Measurements from ENCODE around the gene POGK.
"Not testable (repeated sequence)": the region's sequence is repeated elsewhere in the genome, so short reads cannot be mapped to it uniquely, and the experiment has no call there.

The POGK gene

DNA sequence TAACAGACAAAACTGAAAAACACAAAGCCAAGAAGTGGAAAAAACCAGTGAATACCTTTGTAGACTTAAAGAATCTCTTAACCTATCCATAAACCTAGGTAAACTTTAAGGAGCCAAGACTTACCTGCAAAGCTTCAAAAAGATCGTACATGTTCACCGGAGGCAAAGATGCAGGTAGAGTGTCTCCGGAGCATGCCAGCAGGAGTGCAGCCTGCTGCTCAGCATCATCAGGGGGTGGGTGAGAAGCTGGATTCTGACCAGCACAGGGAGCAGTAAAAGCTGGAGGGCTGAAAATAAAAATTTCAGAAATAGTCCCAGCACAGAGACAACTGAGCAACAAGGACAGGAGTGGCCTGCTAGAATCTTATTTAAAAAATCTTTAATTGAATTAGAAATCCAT, 18.7 kb downstream of the POGK start:
- DNase-seq: no peak

- DNase-seq: no peak
Observed at GRCh38 chr1:166858726-166859419, 19.6 kb downstream of the POGK start.

GRCh38 chr1:166859597-166859996, 20.3 kb downstream of the POGK start:
- DNase-seq: no peak

- DNase-seq: peak; percentile 17
Observed at GRCh38 chr1:166865926-166866325, 26.7 kb downstream of the POGK start.

DNA sequence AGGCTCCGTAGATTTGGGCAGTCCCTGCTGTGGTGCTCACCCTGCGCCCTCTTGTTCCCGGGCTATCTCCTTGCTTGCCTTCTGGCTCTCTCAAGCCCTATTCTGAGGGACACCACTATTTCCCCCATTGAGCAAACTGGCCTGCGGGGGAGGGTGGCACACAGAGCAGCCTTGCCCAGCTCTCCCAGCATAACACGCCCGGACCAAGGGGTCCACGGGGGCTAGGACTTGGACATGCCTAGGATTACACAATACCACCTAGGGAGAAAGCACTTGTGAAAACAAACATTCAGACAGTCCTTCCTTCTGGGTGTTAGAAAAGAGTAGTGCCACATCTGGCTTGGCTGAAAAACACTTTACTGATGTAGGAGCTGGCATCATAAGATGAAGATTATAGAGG, 29.4 kb downstream of the POGK start:
- no peak for DNase-seq

- DNase-seq: no peak
Observed at GRCh38 chr1:166869318-166870099, 30.2 kb downstream of the POGK start.

- no peak for DNase-seq
Observed at GRCh38 chr1:166870584-166870983, 31.3 kb downstream of the POGK start.

DNA sequence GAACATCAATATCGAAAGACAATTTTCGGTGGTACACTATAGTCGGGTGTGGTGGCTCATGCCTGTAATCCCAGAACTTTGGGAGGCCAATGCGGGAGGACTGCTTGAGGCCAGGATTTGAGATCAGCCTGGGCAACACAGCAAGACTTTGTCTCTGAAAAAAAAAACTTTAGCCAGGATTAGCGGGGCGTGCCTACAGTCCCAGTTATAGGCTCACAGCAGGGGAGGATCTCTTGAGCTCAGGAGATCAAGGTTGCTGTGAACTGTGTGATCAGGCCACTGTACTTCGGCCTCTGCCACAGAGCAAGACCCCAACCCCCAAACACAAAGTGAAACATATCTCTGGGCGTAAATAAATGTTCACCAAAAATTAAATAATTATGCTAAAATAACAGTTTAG, 35.2 kb downstream of the POGK start:
- DNase-seq: no peak

GRCh38 chr1:166875302-166875733, 36.0 kb downstream of the POGK start:
- no peak for DNase-seq

DNA sequence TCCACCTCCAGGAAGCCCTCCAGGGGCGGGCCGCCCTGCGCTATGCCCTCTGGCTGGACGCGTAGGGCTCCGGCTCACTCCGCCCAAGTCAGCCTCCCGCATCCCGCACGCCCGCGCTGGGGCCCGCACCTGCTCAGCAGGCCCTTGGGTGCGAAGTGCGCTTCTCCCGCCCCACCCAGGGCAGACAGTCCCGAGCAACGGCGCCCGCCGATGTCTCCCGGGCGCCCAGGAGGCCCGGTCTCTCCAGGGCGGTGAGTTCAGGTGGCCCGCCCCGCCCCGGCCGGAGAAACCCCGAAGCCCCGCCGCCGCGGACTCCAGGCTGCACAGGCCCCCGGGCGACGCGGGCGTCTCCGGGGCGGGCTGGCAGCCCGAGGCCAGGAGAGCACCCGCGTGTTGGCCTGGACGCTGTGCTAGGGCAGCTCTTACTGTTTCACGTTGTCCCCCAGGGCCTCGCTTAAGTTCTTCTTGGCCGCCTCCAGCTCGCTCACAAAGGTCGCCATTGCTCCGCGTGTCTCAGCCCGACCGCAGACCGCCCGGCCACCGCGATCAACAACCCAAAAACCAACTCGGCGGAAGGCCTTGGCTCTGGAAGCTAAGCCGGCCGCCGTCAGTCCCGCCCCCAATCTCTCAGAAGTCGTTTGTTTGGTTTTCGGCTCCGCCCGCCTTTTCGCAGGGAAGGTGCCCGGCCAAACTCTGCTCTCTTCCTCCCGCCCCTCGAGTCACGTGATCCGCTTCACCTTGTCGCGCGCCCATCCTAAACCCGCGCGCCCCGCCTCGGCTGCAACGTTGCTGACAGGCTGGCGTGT, 36.7 kb downstream of the POGK start, which contains the start of gene TADA1:
Gene TADA1 (minus strand): TSS at position 531 of the 806 bp plus-strand sequence. CDS start 31 bp downstream, at position 500.
- DNase-seq: peak; percentile 98

DNA sequence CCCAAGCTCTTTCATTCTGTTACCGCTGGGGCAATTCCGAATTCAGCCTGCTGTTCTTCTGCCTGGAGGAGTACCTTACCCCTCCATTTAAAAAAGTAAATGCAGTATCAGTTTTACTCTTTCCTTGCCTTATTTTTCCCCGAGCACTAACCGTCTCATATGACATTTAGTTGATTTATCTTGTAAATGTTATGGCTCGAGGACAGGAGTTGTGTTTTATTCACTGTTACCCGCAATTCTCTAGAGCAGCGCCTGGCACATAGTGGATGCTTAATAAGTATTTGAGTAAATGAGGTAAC, 37.2 kb downstream of the POGK start:
- no peak for DNase-seq

DNA sequence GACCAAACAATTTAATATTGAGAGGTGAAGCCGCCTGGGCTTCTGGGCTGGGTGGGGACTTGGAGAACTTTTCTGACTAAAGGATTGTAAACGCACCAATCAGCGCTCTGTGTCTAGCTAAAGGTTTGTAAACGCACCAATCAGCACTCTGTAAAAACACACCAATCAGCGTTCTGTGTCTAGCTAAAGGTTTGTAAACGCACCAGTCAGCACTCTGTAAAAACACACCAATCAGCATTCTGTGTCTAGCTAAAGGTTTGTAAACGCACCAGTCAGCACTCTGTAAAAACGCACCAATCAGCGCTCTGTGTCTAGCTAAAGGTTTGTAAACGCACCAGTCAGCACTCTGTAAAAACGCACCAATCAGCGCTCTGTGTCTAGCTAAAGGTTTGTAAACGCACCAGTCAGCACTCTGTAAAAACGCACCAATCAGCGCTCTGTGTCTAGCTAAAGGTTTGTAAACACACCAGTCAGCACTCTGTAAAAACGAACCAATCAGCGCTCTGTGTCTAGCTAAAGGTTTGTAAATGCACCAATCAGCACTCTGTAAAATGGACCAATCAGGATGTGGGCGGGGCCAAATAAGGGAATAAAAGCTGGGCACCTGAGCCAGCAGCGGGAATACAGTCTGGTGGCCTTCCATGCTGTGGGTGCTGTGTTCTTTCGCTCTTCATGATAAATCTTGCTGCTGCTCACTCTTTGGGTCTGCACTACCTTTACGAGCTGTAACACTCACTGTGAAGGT, 39.1 kb downstream of the POGK start:
- DNase-seq: not testable (repeated sequence)

DNA sequence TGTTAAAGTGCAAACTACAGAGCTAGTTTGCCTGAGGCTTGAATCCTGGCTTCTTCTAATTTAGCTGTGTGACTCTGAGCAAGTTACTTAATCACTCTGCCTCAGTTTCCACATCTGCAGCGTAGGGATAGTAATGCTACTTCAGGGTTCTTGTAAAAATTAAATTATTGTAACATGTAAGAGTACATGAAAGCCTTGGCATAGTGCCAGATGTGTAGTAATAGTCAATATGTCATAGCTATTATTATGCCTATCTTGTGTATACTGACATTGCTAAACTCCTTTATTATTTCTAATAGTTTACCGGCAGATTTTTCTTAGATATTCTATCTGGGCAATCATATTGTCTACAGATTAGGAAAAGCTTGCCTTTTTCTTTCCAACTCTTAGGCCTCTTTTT, 43.6 kb downstream of the POGK start:
- no peak for DNase-seq

DNA sequence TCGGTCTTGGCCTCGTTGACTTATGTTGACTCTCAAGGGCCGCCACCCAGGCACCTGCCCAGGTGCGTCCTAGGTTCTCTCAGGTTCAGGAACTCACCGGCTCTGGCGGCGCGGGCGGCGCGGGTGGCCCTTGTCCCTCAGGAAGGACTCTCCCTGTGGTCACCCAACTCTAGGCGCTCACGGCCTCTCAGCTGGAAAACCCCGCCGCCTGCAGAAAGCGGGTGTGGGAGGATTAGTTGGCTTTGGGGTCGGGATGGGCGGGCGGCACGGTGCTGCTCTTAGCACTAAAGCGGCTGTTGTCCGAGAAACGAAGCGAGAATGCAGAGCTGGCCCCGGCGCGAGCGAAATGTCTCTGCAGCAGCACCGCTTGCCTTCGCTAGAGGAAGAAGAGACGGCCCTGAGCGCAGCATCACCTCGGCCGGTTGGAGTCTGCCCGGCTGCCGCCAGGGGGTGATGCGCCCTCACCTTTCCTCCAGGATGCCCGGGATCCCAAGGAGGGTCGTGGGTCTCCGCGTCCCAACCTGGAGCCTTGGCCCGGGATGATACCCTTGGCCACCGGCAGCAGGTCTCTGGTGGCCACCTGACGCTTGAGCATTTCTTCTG, 44.9 kb downstream of the POGK start:
- no peak for DNase-seq

GRCh38 chr1:166884971-166885370, 45.7 kb downstream of the POGK start:
- no peak for DNase-seq

DNA sequence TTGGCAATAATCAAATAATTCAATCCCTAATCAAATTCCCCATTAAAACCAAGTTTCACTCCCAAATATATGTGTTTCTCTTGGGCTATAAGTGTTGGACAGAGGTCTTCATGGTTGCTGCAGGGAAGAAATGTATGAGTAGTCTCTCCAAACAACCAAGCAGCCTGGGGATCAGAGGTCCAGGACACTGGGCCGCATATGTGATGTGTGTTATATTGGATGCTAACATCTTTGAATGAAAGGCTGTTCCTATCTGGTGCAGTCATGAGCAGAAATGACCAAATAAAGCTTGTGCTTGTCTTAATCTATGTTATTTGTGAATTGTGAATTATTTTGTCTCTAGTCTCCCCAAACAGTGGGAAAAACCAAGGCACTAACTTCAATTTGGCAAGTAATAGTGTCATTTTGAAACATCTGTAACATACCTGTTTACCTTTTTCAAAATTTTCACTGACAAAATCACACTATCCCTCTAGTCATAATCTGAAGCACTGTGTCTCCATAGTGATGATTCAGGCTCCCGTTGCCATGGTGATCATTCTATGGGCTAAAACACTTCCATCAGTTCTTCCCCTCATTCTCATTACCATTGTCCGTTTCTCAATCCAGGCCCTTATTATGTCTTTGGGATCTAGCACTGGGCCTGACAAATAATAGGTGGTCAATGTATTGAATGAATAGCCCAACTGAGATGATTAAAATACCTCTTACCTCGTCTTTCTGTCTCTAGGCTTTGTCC, 49.3 kb downstream of the POGK start:
- no peak for DNase-seq

- DNase-seq: no peak
Observed at GRCh38 chr1:166889776-166890175, 50.5 kb downstream of the POGK start.

- no peak for DNase-seq
Observed at GRCh38 chr1:166895766-166896165, 56.5 kb downstream of the POGK start.

DNA sequence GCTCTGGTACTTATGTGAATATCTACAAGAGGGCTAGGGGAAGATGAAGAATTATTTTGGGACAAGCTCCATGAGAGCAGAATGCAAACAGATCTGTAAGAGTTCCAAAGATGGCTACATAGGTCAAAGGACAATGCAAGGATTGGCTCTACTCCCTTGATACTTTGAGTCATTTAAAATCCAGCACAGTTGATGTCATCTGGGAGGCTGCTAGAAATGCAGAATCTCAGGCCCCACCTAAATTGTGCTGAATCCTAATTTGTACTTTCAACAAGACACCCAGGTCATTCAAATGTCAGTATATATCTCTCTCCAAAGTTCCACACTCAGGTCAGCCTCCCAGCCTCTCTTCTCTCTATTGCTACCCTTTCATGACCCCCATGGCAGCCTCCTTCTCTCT, 60.5 kb downstream of the POGK start:
- DNase-seq: no peak

DNA sequence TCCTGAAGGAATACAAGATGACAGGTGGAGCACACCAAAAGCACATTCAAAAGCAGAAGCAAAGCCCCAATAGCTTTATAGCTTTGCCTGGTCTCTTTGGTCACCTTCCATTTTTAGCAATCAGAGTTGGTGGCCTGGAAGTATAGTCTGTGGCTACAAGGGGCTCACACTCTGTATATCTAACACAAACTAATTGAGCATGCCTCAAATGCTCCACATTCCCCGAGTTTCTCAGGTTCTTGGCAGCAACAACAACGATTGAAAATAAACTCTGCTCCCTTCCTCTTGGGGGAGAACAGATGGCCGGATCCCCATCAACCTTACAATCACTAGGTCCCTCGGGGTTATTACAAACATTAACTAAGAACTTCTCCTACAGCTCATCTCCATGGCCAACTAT, 61.7 kb downstream of the POGK start:
- DNase-seq: peak; percentile 6

DNA sequence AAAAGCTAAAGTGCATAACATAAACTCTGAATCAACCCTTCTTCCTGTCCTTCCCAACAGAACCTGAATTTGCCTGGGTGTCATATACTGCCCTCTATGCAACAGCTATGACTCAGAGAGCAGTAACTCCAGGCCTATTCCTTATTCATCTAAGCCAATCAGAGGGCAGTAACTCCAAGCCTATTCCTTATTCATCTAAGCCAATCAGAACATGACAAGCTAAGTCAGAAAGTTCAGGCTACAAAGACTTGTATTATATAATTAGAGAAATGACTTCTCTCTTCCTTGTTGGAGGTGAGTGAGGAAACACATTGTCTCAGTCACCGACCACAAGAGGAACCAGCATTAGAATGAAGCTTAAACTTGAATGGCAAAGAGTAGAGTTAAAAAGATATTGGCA, 63.0 kb downstream of the POGK start:
- peak; percentile 42 for DNase-seq

- DNase-seq: no peak
Observed at GRCh38 chr1:166903232-166903631, 64.0 kb downstream of the POGK start.
